ENCODE results near the gene CTSF. TPM values are rescaled to one million over a fixed set of nuclear protein-coding genes. Genes with fewer than 3 reads are reported as not detected.
"Not testable (repeated sequence)": the region's sequence is repeated elsewhere in the genome, so short reads cannot be mapped to it uniquely, and the experiment has no call there.

Gene CTSF
- total RNA-seq, 4 donors from 2014 or later = 49.1 to 87.0 (median 60.6) TPM

DNA sequence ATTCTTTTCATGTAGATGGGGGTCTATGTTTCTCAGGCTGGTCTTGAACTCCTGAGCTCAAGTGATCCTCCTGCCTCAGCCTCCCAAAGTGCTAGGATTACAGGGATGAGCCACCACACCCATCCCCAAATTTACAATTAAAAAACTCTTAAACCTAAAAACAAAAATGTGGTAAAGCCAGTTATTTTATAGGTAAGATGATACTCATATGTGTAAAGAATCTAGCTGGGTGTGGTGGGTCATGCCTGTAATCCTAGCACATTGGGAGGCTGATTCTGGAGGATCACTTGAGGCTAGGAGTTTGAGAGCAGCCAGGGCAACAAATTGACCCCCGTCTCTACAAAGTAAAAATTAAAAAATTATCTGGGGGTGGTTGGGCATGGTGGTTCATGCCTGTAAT, 44.1 kb upstream of the CTSF start:
- Histone ChIP-seq H3K4me3 (no peak overlapping the region), H3K4me1 (peaks cover 3 to 5% of the 10 kb centered on the region in 2 donors), H3K27ac (no peak overlapping the region), H3K27me3 (no peaks in the 10 kb centered on the region), H3K36me3 (no peaks in the 10 kb centered on the region), H3K9me3 (no peaks in the 10 kb centered on the region)
- intact Hi-C loops (cut with DNase I; ENCODE audit: low total_unique reads) = no loop called here
- ATAC-seq = no peak
- in situ Hi-C loops (cut with MboI; ENCODE audit: low sequenced_read_pairs in 4 of 4) = no loop called here
- TF ChIP-seq CTCF (IDR thresholded peaks at IDR 0.05 in 4 of 5, conservative IDR thresholded peaks at IDR 0.05 in 1 of 5) = no peak
- TF ChIP-seq POLR2A (IDR thresholded peaks at IDR 0.05) = no peak
- no peak for DNase-seq

DNA sequence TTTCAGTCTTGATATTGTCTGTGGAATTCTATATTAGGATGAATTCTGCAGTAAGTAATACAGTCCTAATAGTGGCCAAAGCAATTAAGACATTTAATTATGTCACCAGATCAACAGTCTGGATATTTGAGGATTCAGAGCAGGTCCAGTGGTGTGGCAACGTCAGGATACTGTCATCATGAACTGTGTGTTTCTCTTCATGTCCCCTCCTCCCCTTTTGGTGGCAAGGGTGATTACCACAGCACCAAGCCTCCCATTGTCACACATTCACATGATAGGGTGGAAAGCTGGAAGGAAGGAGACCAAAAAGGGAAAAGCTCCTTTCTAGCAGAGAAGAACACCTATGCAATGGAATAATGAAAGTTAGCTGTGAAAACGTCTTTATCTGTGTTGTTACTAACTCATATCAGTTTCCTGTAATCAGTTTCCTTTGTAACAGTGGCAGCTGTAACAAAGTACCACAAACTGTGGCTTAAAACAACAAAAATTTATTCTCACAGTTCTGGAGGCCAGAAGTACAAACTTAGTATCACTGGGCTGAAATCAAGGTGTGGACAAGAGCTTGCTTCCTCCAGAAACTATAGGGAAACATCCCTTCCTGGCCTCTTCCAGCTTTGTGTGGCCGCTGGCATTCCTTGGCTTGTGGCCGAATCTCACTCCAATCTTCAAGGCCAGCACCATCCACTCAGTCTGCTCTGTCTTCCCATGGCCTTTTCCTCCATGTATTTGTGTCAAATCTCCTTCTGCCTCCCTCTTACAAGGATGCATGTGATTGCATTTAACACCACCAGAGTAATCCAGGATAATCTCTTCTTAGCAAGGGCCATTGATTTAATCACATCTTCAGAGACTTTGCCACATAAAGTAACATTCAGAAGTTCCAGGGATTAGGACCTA, 41.6 kb upstream of the CTSF start:
- DNase-seq (no peak), ATAC-seq (no peak)
- peaks cover 0 to 10% of the 10 kb centered on the region in 2 donors for H3K36me3 ChIP-seq
- H3K4me3 ChIP-seq = no peak overlapping the region
- H3K27ac ChIP-seq = no peak overlapping the region
- in situ Hi-C loops (cut with MboI; ENCODE audit: low sequenced_read_pairs in 4 of 4) (no loop called here), intact Hi-C loops (cut with DNase I; ENCODE audit: low total_unique reads) (no loop called here)
- no peaks in the 10 kb centered on the region for H3K9me3 ChIP-seq
- H3K27me3 ChIP-seq = no peaks in the 10 kb centered on the region
- no peak for TF ChIP-seq POLR2A (IDR thresholded peaks at IDR 0.05)
- TF ChIP-seq CTCF (IDR thresholded peaks at IDR 0.05 in 4 of 5, conservative IDR thresholded peaks at IDR 0.05 in 1 of 5) = no peak
- H3K4me1 ChIP-seq = no peaks in the 10 kb centered on the region

DNA sequence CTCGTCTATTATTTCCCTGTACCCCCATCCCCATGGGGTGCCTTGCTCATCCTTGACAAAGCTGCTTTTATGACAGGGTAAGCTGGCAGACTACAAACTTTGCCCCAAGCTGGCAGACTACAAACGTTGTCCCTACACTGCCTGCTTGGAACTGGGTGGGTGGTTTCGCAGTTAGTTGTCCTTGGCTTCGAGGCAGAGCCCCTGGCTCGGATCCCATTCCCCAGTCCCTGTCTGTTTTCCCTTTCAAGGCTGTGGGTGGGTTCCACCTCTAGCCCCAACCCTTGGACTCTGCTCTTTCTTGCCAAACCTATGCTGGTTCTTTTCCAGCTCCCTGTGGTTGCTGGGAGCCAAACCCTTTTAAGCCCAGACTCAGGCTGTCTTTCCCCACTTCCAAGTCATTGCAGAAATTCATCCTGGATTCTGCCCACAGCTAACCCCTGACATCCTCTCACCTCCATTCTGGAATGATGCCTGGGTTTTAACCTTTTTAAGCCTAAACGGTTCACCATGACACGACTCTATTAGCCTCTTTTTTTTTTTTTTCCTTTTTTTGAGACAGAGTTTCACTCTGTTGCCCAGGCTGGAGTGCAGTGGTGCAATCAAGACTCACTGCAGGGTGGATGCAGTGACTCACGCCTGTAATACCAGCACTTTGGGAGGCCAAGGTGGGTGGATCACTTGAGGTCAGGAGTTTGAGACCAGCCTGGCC, 38.9 kb upstream of the CTSF start:
- Histone ChIP-seq H3K27me3 (no peaks in the 10 kb centered on the region), H3K4me1 (peaks cover 0 to 2% of the 10 kb centered on the region in 2 donors), H3K27ac (peak overlapping the region; percentile 7 to 55 (median 44)), H3K9me3 (no peaks in the 10 kb centered on the region), H3K4me3 (no peak overlapping the region), H3K36me3 (peaks cover 0 to 16% of the 10 kb centered on the region in 2 donors)
- in situ Hi-C loops (cut with MboI; ENCODE audit: low sequenced_read_pairs in 4 of 4) = no loop called here
- TF ChIP-seq CTCF (IDR thresholded peaks at IDR 0.05 in 4 of 5, conservative IDR thresholded peaks at IDR 0.05 in 1 of 5) = no peak
- no peak for TF ChIP-seq POLR2A (IDR thresholded peaks at IDR 0.05)
- ATAC-seq = peak; percentile 47 to 76
- DNase-seq = peak in 1 of 2 donors; percentile 66
- intact Hi-C loops (cut with DNase I; ENCODE audit: low total_unique reads) = no loop called here

DNA sequence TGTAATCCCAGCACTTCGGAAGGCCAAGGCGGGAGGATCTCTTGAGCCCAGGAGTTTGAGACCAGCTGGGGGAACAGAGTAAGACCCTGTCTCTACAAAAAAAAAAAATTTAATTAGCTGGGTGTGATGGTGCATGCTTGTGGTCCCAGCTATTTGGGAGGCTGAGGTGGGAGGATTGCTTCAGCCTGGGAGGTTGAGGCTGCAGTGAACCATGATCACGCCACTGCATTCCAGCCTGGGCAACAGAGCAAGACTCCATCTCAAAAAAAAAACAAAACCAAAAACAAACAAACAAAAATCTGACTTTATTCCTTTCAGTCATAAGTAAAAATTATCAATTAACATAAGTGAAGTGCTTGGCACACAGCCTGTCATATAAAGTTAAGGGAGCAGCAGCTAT, 38.2 kb upstream of the CTSF start:
- DNase-seq; H3K4me3 ChIP-seq; H3K27me3 ChIP-seq; in situ Hi-C loops (cut with MboI; ENCODE audit: low sequenced_read_pairs in 4 of 4); ATAC-seq; H3K4me1 ChIP-seq; H3K9me3 ChIP-seq; intact Hi-C loops (cut with DNase I; ENCODE audit: low total_unique reads): not testable (repeated sequence)
- Histone ChIP-seq H3K36me3 (peaks cover 0 to 16% of the 10 kb centered on the region in 2 donors), H3K27ac (peak overlapping the region in 2 of 4 donors; percentile 54 to 55)

GRCh38 chr11:66604155-66604554, 35.7 kb upstream of the CTSF start:
- no peak overlapping the region for H3K4me3 ChIP-seq
- TF ChIP-seq CTCF (IDR thresholded peaks at IDR 0.05 in 4 of 5, conservative IDR thresholded peaks at IDR 0.05 in 1 of 5) = no peak
- in situ Hi-C loops (cut with MboI; ENCODE audit: low sequenced_read_pairs in 4 of 4) = no loop called here
- H3K4me1 ChIP-seq = peaks cover 0 to 9% of the 10 kb centered on the region in 2 donors
- H3K9me3 ChIP-seq = no peaks in the 10 kb centered on the region
- DNase-seq = no peak
- H3K36me3 ChIP-seq = peaks cover 0 to 26% of the 10 kb centered on the region in 2 donors
- intact Hi-C loops (cut with DNase I; ENCODE audit: low total_unique reads) = no loop called here
- no peak for ATAC-seq
- no peaks in the 10 kb centered on the region for H3K27me3 ChIP-seq
- no peak overlapping the region for H3K27ac ChIP-seq

Measured in gastrocnemius medialis (tissue), 4 donors.